HEK293 (cell line): ENCODE measurements around the gene MYO7B.

Experiments used
- CTCF ChIA-PET: fragments of 350-600 bp; formaldehyde crosslinking; extraction: SDS; loops from one replicate; lab custom pipeline; 2021; ENCODE audit warnings: antibody characterized with exemption; lab: Yijun Ruan, JAX
- POLR2A ChIA-PET: fragments of 300-600 bp; formaldehyde crosslinking; extraction: SDS; loops from one replicate; lab custom pipeline; 2020; ENCODE audit warnings: antibody characterized with exemption, inconsistent platforms; lab: Yijun Ruan, JAX
- H3K27ac ChIP-seq: fragments of 200-500 bp; sonication (Bioruptor generic); 2 replicates; pipeline ENCODE4 v1.5.1; 2014; ENCODE audit warnings: low read depth, low read length, control low read depth, inconsistent platforms; ENCODE audit errors: extremely low read depth
- H3K36me3 ChIP-seq, 2 experiments: fragments of 200-500 bp in 1 of 2; sonication (Bioruptor generic) in 1 of 2; 1 replicate in 1 of 2; 2 replicates in 1 of 2; pipeline ENCODE4 v1.5.1; 2014 to 2017; ENCODE audit warnings: inconsistent platforms in 2 of 2, low read length in 2 of 2; ENCODE audit not compliant: control insufficient read depth in 2 of 2, insufficient read depth in 1 of 2
- H3K4me1 ChIP-seq: fragments of 200-500 bp; sonication (Bioruptor generic); 2 replicates; pipeline ENCODE4 v1.5.1; 2014; ENCODE audit warnings: mild to moderate bottlenecking, low read length, inconsistent platforms; ENCODE audit not compliant: control insufficient read depth, insufficient read depth
- H3K4me3 ChIP-seq: 2 replicates; pipeline ENCODE4 v1.5.1; 2011; ENCODE audit warnings: low read depth, mild to moderate bottlenecking, control low read depth, low read length, moderate library complexity
- H3K9me3 ChIP-seq: fragments of 200-500 bp; sonication (Bioruptor generic); 2 replicates; pipeline ENCODE4 v1.5.1; 2014; ENCODE audit warnings: low read depth, low read length, inconsistent platforms; ENCODE audit not compliant: control insufficient read depth, insufficient read depth
- EGR2 ChIP-seq: fragments of 450-650 bp; formaldehyde crosslinking; IDR thresholded peaks from 2 replicates; pipeline ENCODE4 v1.5.1; 2016; ENCODE audit warnings: low read depth, missing biosample characterization, missing genetic modification characterization
- GLI2 ChIP-seq: fragments of 450-650 bp; formaldehyde crosslinking; IDR thresholded peaks from 2 replicates; pipeline ENCODE4; 2017; ENCODE audit warnings: missing biosample characterization, missing genetic modification characterization, low read depth, borderline replicate concordance
- GLIS2 ChIP-seq: fragments of 450-650 bp; formaldehyde crosslinking; IDR thresholded peaks from 2 replicates; pipeline ENCODE4 v1.5.1; 2016; ENCODE audit warnings: missing biosample characterization, missing genetic modification characterization
- IKZF3 ChIP-seq: fragments of 450-650 bp; IDR thresholded peaks from 2 replicates; pipeline ENCODE4 v1.5.0; 2018; ENCODE audit warnings: missing biosample characterization, mild to moderate bottlenecking, missing genetic modification characterization, moderate library complexity
- KLF10 ChIP-seq: fragments of 450-650 bp; IDR thresholded peaks from 2 replicates; pipeline ENCODE4 v1.5.1; 2018; ENCODE audit warnings: missing biosample characterization, mild to moderate bottlenecking, missing genetic modification characterization
- KLF8 ChIP-seq: fragments of 450-650 bp; formaldehyde crosslinking; IDR thresholded peaks from 2 replicates; pipeline ENCODE4 v1.5.1; 2016; ENCODE audit warnings: missing biosample characterization, missing genetic modification characterization
- KLF9 ChIP-seq: fragments of 450-650 bp; formaldehyde crosslinking; IDR thresholded peaks from 2 replicates; pipeline ENCODE4 v1.5.1; 2016; ENCODE audit warnings: missing biosample characterization, missing genetic modification characterization, low read depth
- SP2 ChIP-seq: fragments of 450-650 bp; formaldehyde crosslinking; IDR thresholded peaks from 2 replicates; pipeline ENCODE4 v1.5.1; 2016; ENCODE audit warnings: missing biosample characterization, missing genetic modification characterization
- ZBTB21 ChIP-seq: fragments of 450-650 bp; formaldehyde crosslinking; IDR thresholded peaks from 2 replicates; pipeline ENCODE4 v1.5.1; 2017; ENCODE audit warnings: missing biosample characterization, missing genetic modification characterization
- ZBTB26 ChIP-seq: fragments of 450-650 bp; formaldehyde crosslinking; optimal IDR thresholded peaks from 2 replicates; pipeline ENCODE3; 2016; ENCODE audit warnings: missing biosample characterization, mild to moderate bottlenecking, missing genetic modification characterization
- ZNF335 ChIP-seq: fragments of 450-650 bp; formaldehyde crosslinking; conservative IDR thresholded peaks from 2 replicates; pipeline ENCODE4 v1.5.1; 2016; ENCODE audit warnings: missing biosample characterization, missing genetic modification characterization
- ZNF341 ChIP-seq: fragments of 450-650 bp; formaldehyde crosslinking; IDR thresholded peaks from 2 replicates; pipeline ENCODE4; 2016; ENCODE audit warnings: low read depth, missing biosample characterization, missing genetic modification characterization
- ZNF366 ChIP-seq: fragments of 450-650 bp; formaldehyde crosslinking; conservative IDR thresholded peaks from 2 replicates; pipeline ENCODE4 v1.5.1; 2016; ENCODE audit warnings: missing biosample characterization, missing genetic modification characterization
- ZNF394 ChIP-seq: fragments of 450-650 bp; formaldehyde crosslinking; IDR thresholded peaks from 2 replicates; pipeline ENCODE4 v1.5.1; 2016; ENCODE audit warnings: missing biosample characterization, missing genetic modification characterization, mild to moderate bottlenecking, moderate library complexity, borderline replicate concordance
- ZNF501 ChIP-seq: fragments of 450-650 bp; formaldehyde crosslinking; IDR thresholded peaks from 2 replicates; pipeline ENCODE4 v1.5.1; 2016; ENCODE audit warnings: missing biosample characterization, missing genetic modification characterization
- ZNF600 ChIP-seq: fragments of 450-650 bp; formaldehyde crosslinking; IDR thresholded peaks from 2 replicates; pipeline ENCODE4 v1.5.1; 2016; ENCODE audit warnings: missing biosample characterization, missing genetic modification characterization
- ZNF654 ChIP-seq: fragments of 450-650 bp; formaldehyde crosslinking; IDR thresholded peaks from 2 replicates; pipeline ENCODE4 v1.5.1; 2016; ENCODE audit warnings: low read depth, missing biosample characterization, missing genetic modification characterization
- ZSCAN30 ChIP-seq: fragments of 450-650 bp; IDR thresholded peaks from 2 replicates; pipeline ENCODE4 v1.5.1; 2018; ENCODE audit warnings: missing biosample characterization, mild to moderate bottlenecking, missing genetic modification characterization, moderate library complexity
- TF ChIP-seq, protein P1 (sequence below): fragments of 450-650 bp; formaldehyde crosslinking; conservative IDR thresholded peaks from 2 replicates; pipeline ENCODE4 v1.5.1; 2016; ENCODE audit warnings: low read depth, missing biosample characterization, missing genetic modification characterization
- TF ChIP-seq, protein P2 (sequence below): fragments of 450-650 bp; formaldehyde crosslinking; IDR thresholded peaks from 2 replicates; pipeline ENCODE4 v1.5.1; 2016; ENCODE audit warnings: missing biosample characterization, missing genetic modification characterization
- TF ChIP-seq, protein P3 (sequence below): fragments of 450-650 bp; formaldehyde crosslinking; IDR thresholded peaks from 2 replicates; pipeline ENCODE4 v1.5.1; 2016; ENCODE audit warnings: missing biosample characterization, missing genetic modification characterization
- TF ChIP-seq, protein P4 (sequence below): fragments of 450-650 bp; formaldehyde crosslinking; IDR thresholded peaks from 2 replicates; pipeline ENCODE4 v1.5.1; 2016; ENCODE audit warnings: missing biosample characterization, missing genetic modification characterization

MYO7B gene

GRCh38 chr2:127526132-127527000 is 9.1 kb upstream of the MYO7B start, which contains the start of gene IWS1 (continued):
- TF ChIP-seq, protein P1, sequence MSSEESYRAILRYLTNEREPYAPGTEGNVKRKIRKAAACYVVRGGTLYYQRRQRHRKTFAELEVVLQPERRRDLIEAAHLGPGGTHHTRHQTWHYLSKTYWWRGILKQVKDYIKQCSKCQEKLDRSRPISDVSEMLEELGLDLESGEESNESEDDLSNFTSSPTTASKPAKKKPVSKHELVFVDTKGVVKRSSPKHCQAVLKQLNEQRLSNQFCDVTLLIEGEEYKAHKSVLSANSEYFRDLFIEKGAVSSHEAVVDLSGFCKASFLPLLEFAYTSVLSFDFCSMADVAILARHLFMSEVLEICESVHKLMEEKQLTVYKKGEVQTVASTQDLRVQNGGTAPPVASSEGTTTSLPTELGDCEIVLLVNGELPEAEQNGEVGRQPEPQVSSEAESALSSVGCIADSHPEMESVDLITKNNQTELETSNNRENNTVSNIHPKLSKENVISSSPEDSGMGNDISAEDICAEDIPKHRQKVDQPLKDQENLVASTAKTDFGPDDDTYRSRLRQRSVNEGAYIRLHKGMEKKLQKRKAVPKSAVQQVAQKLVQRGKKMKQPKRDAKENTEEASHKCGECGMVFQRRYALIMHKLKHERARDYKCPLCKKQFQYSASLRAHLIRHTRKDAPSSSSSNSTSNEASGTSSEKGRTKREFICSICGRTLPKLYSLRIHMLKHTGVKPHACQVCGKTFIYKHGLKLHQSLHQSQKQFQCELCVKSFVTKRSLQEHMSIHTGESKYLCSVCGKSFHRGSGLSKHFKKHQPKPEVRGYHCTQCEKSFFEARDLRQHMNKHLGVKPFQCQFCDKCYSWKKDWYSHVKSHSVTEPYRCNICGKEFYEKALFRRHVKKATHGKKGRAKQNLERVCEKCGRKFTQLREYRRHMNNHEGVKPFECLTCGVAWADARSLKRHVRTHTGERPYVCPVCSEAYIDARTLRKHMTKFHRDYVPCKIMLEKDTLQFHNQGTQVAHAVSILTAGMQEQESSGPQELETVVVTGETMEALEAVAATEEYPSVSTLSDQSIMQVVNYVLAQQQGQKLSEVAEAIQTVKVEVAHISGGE (tag by site-specific recombination) = peak; percentile 63
- TF ChIP-seq ZNF501 (tag by site-specific recombination) (peak; percentile 52; the same call in 1 of the 2 replicates), KLF10 (0 out of 2 replicates have a peak, but pooled peaks have one; percentile 27), SP2 (tag by site-specific recombination) (peak; percentile 68), EGR2 (tag by site-specific recombination) (peak; percentile 40; the same call in 1 of the 2 replicates), GLIS2 (peak; percentile 35; the same call in 1 of the 2 replicates), ZBTB26 (peak; percentile 64), KLF9 (tag by site-specific recombination) (peak; percentile 30; the same call in 1 of the 2 replicates), ZNF335 (tag by site-specific recombination) (peak; percentile 97), KLF8 (peak; percentile 46), ZNF600 (tag by site-specific recombination) (peak; percentile 54; the same call in 1 of the 2 replicates), IKZF3 (tag by site-specific recombination) (peak; percentile 87), ZNF654 (no peak), ZBTB21 (tag by site-specific recombination) (peak; percentile 97), GLI2 (no peak), ZSCAN30 (tag by site-specific recombination) (peak; percentile 45; the same call in 1 of the 2 replicates), ZNF366 (tag by site-specific recombination) (peak; percentile 81), ZNF394 (peak; percentile 31; the same call in 1 of the 2 replicates)
- TF ChIP-seq, all 188 proteins: peak for 40

DNA sequence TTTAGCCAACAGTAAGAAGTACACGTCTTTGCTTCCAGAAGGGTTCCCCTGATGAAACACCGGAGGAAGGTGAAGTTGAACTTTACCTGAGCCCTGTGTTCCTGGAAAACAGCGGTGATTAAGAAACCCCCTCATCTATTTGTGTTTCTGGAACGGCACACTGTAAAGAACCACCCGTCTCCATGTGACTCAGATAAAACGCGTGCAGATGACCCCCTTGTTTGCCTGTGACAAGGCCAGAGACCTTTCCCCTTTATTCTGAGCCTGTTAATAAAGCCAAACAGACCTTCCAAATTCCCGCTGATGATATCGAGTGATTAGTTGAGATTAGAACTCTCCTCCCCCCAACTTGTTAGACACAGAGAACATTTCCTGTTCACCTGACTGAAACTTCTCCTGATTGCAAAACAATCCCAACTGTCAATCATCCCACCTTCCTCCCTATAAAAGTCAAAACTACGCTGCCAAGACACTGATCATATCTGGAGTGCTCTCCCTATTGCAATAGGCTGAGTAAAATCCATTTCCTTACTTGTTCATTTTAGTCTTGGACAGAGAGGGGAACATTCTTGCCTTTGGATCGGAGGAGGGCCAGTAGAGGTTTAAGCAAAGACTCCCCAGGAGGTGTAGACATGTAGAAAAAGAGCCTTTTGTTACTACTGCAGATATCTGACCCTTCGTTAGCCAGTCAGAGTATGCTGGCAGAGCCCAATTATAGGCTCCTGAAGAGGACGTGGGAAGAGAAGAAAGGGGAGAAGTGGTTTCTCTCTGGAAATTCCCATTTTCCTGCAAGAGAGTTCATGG is 8.3 kb upstream of the MYO7B start:
- Histone ChIP-seq H3K27ac (peak overlapping the region; percentile 73), H3K9me3 (no peaks in the 10 kb centered on the region), H3K4me3 (peak overlapping the region; percentile 88), H3K36me3 (peaks cover 13 to 20% of the 10 kb centered on the region in 2 experiments), H3K4me1 (peaks cover 4% of the 10 kb centered on the region; the same call in 1 of the 2 replicates)
- ChIA-PET POLR2A (interaction anchor here (0.6 to 2.0 kb wide), 16 partner anchors 9 to 233 kb away, joined by 3 to 19 read pairs (median 4); partner anchors contain the start of genes ERCC3, LIMS2 and SFT2D3), CTCF (interaction anchor here (0.8 kb wide), 1 partner anchor 123 kb away, joined by 5 read pairs; no protein-coding TSS in a partner anchor)
- TF ChIP-seq, protein P2, sequence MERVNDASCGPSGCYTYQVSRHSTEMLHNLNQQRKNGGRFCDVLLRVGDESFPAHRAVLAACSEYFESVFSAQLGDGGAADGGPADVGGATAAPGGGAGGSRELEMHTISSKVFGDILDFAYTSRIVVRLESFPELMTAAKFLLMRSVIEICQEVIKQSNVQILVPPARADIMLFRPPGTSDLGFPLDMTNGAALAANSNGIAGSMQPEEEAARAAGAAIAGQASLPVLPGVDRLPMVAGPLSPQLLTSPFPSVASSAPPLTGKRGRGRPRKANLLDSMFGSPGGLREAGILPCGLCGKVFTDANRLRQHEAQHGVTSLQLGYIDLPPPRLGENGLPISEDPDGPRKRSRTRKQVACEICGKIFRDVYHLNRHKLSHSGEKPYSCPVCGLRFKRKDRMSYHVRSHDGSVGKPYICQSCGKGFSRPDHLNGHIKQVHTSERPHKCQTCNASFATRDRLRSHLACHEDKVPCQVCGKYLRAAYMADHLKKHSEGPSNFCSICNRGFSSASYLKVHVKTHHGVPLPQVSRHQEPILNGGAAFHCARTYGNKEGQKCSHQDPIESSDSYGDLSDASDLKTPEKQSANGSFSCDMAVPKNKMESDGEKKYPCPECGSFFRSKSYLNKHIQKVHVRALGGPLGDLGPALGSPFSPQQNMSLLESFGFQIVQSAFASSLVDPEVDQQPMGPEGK (tag by site-specific recombination) = peak; percentile 37; the same call in 1 of the 2 replicates
- TF ChIP-seq, protein P3, sequence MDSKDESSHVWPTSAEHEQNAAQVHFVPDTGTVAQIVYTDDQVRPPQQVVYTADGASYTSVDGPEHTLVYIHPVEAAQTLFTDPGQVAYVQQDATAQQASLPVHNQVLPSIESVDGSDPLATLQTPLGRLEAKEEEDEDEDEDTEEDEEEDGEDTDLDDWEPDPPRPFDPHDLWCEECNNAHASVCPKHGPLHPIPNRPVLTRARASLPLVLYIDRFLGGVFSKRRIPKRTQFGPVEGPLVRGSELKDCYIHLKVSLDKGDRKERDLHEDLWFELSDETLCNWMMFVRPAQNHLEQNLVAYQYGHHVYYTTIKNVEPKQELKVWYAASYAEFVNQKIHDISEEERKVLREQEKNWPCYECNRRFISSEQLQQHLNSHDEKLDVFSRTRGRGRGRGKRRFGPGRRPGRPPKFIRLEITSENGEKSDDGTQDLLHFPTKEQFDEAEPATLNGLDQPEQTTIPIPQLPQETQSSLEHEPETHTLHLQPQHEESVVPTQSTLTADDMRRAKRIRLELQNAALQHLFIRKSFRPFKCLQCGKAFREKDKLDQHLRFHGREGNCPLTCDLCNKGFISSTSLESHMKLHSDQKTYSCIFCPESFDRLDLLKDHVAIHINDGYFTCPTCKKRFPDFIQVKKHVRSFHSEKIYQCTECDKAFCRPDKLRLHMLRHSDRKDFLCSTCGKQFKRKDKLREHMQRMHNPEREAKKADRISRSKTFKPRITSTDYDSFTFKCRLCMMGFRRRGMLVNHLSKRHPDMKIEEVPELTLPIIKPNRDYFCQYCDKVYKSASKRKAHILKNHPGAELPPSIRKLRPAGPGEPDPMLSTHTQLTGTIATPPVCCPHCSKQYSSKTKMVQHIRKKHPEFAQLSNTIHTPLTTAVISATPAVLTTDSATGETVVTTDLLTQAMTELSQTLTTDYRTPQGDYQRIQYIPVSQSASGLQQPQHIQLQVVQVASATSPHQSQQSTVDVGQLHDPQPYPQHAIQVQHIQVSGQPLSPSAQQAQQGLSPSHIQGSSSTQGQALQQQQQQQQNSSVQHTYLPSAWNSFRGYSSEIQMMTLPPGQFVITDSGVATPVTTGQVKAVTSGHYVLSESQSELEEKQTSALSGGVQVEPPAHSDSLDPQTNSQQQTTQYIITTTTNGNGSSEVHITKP (tag by site-specific recombination) = peak; percentile 94
- TF ChIP-seq, protein P4, sequence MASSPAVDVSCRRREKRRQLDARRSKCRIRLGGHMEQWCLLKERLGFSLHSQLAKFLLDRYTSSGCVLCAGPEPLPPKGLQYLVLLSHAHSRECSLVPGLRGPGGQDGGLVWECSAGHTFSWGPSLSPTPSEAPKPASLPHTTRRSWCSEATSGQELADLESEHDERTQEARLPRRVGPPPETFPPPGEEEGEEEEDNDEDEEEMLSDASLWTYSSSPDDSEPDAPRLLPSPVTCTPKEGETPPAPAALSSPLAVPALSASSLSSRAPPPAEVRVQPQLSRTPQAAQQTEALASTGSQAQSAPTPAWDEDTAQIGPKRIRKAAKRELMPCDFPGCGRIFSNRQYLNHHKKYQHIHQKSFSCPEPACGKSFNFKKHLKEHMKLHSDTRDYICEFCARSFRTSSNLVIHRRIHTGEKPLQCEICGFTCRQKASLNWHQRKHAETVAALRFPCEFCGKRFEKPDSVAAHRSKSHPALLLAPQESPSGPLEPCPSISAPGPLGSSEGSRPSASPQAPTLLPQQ (tag by site-specific recombination) = 0 out of 2 replicates have a peak, but pooled peaks have one; percentile 28
- peak; percentile 67 for TF ChIP-seq ZNF341 (tag by site-specific recombination)
